ENCODE results near the gene SMPD4.
"Not testable (repeated sequence)": the region's sequence is repeated elsewhere in the genome, so short reads cannot be mapped to it uniquely, and the experiment has no call there.

The SMPD4 gene

GRCh38 chr2:130139331-130140280 is 41.8 kb downstream of the SMPD4 start:
- DNase-seq: not testable (repeated sequence)

DNA sequence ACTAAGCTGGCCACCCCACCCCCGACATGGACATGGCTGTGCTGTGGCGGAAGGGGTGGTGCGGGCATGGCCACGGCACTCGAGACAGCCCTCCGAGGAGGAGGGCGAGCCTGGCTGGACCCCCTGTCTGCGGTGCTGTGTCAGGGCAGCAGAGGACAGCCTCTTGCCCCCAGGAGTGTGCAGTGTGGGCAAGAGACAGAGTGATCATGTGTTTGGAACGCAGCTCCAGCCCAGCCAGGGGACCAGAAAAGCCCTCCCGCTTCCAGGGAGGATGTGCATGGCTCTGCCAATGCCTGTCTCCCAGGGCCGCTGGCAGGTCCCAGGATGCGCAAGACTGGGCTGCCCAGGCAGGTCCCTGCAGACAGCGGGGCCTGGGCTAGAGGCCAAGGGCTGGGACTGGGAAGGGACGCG is 42.6 kb downstream of the SMPD4 start:
- DNase-seq: not testable (repeated sequence)

DNA sequence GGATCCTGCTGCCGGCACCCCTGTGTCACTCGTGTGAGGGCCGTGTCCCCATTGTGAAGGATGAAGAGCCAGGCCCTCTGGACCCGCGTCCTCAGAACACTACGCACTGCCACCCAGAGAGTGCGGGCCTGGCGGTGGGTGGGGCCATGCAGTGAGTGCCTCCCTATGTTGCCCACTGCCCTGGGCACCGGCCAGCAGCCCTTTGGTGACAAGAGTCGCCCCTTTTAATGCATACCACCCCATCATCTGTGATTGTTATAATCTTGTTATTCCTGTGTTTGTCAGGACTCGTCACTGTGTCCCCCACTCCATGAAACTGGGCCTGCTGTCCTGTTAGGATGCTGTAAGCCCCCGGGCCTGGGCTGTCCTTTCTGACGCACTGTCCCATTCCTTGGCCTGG is 43.1 kb downstream of the SMPD4 start:
- DNase-seq: not testable (repeated sequence)

DNA sequence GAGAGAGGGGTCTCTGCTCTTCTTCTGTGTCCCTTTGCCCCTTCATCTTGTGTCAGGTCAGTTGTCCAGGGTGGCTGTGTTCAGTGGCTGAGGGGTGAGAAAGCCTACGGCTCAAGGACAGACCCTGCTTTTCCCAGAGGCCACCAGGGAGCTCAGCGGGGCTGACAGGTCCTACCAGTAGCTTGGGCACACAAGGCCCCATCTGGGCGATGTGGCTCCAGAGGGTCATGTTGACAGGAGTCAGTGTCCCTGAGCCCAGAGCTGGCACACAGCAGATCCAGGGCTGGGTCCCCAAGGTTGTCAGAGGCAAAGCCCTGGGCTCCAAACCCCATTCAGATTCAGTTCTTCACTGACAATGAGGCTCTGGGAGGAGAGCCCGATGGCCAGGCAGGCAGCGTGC is 44.3 kb downstream of the SMPD4 start:
- DNase-seq: not testable (repeated sequence)

- not testable (repeated sequence) for DNase-seq
These were observed 44.9 kb downstream of the SMPD4 start for GRCh38 chr2:130136546-130136945.

- no peak for DNase-seq
These were observed 45.5 kb downstream of the SMPD4 start for GRCh38 chr2:130135692-130136541.

- DNase-seq: not testable (repeated sequence)
These were observed 52.1 kb downstream of the SMPD4 start, which contains the start of gene POTEF for GRCh38 chr2:130129120-130129829. POTEF (minus strand) TSS chr2:130129222; CDS start chr2:130120515, 8,707 bp downstream.

GRCh38 chr2:130128464-130128863 is 52.9 kb downstream of the SMPD4 start:
- DNase-seq: not testable (repeated sequence)

DNA sequence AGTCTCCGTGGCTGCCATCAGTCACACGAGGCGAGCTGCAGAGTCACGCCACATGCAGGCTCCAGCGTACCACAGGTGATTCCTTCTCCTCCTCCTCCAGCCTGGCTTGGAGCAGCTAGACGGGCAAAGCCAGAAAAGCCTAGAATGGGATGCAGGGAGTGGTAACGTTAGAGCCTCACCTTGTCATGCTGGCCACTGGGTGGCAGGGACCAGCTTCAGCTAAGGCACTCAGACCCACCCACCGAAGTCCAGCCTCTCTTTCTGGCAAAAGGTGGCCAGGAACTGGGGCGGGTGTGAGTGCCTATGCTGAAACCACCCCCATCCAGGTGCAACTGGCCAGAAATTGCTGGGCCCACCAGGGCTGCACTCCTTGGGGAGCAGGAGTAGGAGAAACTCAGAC is 53.7 kb downstream of the SMPD4 start:
- not testable (repeated sequence) for DNase-seq

DNA sequence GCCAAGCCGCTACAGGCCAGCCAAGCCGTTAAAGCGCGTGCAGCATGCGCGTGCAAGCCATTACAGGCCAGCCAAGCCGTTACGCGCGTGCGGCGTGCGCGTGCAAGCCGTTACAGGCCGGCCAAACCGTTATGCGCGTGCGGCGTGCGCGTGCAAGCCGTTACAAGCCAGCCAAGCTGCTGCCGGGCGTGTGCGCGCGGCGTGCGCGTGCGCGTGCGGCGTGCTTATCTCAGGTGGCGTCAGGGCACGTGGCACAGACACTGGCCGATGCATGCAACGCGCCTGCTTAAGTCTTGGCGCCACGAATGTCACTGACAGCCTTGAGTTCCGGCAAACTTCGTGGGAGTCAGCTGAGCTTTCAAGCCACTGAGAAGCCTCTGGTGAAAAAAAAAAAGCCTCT is 60.5 kb downstream of the SMPD4 start:
- not testable (repeated sequence) for DNase-seq

- DNase-seq: not testable (repeated sequence)
These were observed 78.6 kb downstream of the SMPD4 start for GRCh38 chr2:130102597-130103363.
